DMS114 treated with DMSO at 0.1 percent for 48 hours (cell line): ENCODE data around the gene FAF2.
"Not testable (repeated sequence)": the region's sequence is repeated elsewhere in the genome, so short reads cannot be mapped to it uniquely, and the experiment has no call there.

Source experiments
- DNase-seq: peaks from one replicate; lab custom pipeline; 2025; ENCODE audit not compliant: unreplicated experiment; lab: John Stamatoyannopoulos, UW

Gene FAF2

GRCh38 chr5:176454724-176455394 is 6.7 kb downstream of the FAF2 start:
- DNase-seq = no peak

GRCh38 chr5:176458904-176459561 is 10.8 kb downstream of the FAF2 start:
- DNase-seq = no peak

- DNase-seq = no peak
Measured at GRCh38 chr5:176461349-176461748, 13.2 kb downstream of the FAF2 start.

GRCh38 chr5:176463113-176463764 is 15.1 kb downstream of the FAF2 start:
- no peak for DNase-seq

- DNase-seq = no peak
Measured at GRCh38 chr5:176466245-176466871, 18.2 kb downstream of the FAF2 start.

- no peak for DNase-seq
Measured at GRCh38 chr5:176469296-176469695, 21.1 kb downstream of the FAF2 start.

- DNase-seq = no peak
Measured at GRCh38 chr5:176470539-176470938, 22.4 kb downstream of the FAF2 start.

GRCh38 chr5:176471098-176471497 is 22.9 kb downstream of the FAF2 start:
- no peak for DNase-seq

- no peak for DNase-seq
Measured at GRCh38 chr5:176473335-176474006, 25.3 kb downstream of the FAF2 start.

GRCh38 chr5:176474476-176474875 is 26.3 kb downstream of the FAF2 start:
- DNase-seq = no peak

GRCh38 chr5:176481711-176482110 is 33.5 kb downstream of the FAF2 start:
- no peak for DNase-seq

- DNase-seq = no peak
Measured at GRCh38 chr5:176485176-176485575, 37.0 kb downstream of the FAF2 start.

GRCh38 chr5:176486189-176486757 is 38.1 kb downstream of the FAF2 start:
- no peak for DNase-seq

- not testable (repeated sequence) for DNase-seq
Measured at GRCh38 chr5:176487160-176487559, 39.0 kb downstream of the FAF2 start.

GRCh38 chr5:176489077-176489476 is 40.9 kb downstream of the FAF2 start:
- no peak for DNase-seq

GRCh38 chr5:176490301-176490700 is 42.1 kb downstream of the FAF2 start:
- DNase-seq = no peak

GRCh38 chr5:176491101-176491502 is 42.9 kb downstream of the FAF2 start:
- no peak for DNase-seq

GRCh38 chr5:176491901-176492300 is 43.7 kb downstream of the FAF2 start:
- DNase-seq = no peak

- DNase-seq = no peak
Measured at GRCh38 chr5:176492431-176492830, 44.2 kb downstream of the FAF2 start.

- no peak for DNase-seq
Measured at GRCh38 chr5:176497852-176498251, 49.7 kb downstream of the FAF2 start.

GRCh38 chr5:176499273-176499672 is 51.1 kb downstream of the FAF2 start:
- no peak for DNase-seq
